ENCODE data around the gene ISCU. TPM values are rescaled to one million over a fixed set of nuclear protein-coding genes. Genes with fewer than 3 reads are reported as not detected.

Gene ISCU
- total RNA-seq, 2 donors from 2014 or later, result 241 to 261 TPM

DNA sequence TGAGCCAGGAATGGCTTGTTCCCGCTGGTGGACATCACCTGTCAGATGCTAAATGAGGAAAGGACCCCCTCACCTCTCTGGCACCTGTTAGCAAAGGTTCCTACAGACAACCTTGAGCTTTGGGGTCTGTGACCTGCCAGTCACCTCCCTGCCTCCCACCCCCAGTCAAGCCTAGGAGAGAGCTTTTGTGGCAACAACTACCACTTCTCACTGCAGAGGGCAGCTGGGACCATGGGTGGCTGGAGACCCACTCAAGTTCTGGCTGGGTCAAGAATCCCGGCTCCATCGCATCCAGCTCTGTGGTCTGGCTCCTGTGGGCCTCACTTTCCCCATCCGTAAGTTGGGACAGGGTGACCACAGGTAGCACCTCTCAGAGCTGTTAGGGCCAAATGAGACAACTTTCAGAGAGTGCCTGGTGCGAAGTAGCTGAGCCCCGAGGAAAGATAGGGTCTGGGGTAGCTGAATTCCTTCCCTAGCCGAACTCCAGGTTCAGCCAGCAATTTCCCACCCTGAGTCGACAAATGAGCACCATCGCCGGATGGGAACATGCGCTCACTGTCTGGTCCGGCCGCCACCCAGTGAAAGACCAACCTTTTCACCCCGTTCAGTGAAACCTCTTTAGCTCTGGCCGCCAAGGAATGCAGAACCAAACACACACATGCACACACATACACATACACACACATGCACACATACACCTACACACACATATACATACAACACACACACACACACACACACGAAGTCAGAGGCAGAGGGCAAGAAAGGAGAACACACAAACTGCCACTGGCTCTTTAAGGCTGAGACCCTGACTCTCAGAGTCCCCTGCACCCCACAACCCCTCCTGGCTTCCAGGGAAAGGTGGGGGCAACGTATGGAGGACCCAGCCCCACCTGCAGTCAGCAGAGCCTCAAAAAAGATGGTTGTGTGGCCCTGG lies 33.6 kb downstream of the ISCU start:
- DNase-seq, result no peak
- intact Hi-C loops (cut with DNase I), result no loop called here
- ATAC-seq, result no peak

DNA sequence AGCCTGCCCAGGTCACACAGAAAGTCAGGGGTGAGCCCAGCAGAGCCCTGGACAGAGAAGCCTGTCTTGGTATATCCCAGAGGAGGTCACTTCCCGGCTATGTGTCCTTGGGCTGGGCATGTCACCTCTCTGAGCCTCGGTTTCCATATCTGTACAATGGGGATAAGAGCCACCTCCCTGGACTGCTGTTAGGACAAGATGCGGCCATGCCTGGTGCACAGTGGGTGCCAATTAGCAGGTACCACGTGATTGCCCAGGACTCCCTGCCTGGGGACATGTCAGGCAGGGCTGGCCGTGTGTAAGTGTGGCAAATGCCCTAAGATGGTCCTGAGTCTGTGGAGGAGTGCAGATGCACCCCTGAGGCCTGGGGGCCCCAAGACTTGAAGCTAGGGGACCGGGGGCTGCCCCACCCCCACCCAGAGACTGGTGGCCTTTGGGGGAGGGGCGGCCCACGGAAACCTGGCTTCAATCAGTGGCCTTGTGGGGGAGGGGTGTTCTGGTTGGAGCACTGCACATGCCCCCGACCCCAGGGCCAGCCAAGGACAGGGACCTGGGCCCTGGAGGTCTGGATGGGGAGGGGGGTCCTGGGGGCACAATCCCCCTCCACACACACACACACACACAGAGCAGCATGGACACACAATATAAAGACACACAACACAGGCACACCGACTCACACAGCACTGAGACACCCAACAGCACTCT lies 34.6 kb downstream of the ISCU start:
- intact Hi-C loops (cut with DNase I), result no loop called here
- DNase-seq (no peak), ATAC-seq (no peak)

DNA sequence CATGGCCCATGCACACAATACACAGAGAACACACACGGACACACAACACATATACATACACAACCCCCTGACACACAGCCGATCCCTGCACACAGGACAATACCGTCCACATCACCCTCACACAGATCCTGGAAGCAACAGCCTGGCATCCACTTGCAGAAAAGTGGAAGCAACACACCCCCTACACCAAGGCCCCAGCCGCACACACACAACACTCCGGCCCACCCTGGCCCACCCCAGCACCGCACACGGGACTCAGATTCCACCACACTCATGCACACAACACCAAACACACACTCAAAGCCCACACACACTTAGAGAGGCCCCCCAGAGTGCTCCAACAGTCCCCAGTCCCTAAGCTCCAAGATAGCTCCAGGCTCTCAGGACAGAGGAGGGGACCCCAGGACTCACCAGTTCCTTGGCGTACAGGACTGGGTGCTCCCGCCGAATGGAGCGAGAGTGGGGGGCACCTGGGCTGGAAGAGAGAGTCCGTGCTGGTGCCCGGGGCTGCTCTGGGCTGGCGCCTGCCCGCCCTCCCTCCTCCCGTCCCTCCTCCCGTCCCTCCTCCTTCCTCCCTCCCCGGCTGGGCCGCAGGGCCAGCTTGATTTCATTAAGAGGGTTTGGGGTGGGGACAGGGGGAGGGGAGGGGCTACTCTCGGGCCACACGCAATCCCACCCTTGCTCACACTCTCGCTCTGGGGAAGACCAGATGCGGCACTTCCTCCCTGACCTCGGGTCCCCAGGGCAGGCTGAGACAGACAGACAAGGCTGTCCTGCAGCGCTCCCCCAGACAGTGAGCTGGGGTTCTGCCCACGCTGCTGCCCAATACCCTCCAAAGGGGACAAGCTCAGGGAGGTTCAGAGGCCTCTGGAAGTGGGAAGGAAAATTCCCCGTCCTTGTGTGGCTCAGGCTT lies 35.4 kb downstream of the ISCU start, which contains the start of gene TMEM119:
TSS of gene TMEM119 (minus strand) at position 526 of the 913 bp plus-strand sequence. CDS start 5,701 bp downstream, outside the sequence.
- ATAC-seq, result peak; percentile 67 to 80
- peak; percentile 58 for DNase-seq
- intact Hi-C loops (cut with DNase I), result no loop called here

DNA sequence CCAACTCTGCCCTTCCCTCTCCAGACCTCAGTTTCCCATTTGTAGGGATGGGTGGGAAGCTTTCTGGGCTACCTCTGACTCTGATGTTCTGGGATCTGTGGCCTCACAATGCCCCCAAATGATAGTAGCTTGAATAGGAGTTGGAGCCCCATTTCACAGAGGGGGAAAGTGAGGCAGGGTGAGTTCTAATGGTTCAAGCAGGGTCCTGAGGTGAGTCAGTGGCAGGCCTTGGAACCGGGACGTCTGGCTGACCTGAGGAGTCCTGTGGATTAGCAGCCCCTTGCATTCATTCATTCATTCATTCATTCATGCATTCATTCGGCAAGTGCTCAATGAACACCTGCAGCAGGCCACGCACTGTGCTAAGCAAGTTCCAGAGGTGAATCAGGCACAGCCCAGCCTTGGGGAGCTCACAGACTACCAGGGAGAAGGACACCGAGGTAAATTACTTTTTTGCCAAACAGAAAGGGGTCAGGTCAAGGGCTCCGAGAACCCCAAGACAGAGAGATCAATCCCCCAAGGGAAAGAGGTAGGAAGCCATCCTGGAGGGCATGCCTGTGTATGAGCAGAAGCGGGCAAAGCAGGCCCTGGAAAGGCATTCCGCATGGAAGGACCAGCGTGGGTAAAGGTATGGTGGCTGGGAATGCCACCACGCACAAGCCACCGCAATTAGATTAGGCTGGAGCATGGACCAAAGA lies 36.3 kb downstream of the ISCU start:
- ATAC-seq (no peak), DNase-seq (no peak)
- intact Hi-C loops (cut with DNase I), result no loop called here

DNA sequence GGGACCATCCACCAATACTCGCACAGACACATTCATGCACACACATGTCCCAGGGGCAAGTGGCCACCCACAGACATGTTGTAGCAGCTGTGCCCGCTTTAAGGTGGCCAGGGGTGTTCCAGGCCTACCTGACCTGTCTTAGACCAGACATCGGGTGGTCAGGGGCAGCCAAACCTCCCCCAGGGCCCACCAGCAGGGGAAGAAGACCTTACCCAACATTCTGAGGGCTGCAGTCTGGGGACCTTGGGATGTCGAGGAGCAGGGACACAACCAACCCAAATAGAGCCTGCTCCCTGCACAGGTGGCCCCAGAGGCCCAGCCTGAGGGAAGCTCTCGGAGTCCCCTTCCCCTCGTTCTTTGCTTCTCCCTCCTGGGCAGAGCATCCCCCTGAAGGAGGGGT lies 37.1 kb downstream of the ISCU start:
- no peak for DNase-seq
- no peak for ATAC-seq
- intact Hi-C loops (cut with DNase I), result no loop called here

DNA sequence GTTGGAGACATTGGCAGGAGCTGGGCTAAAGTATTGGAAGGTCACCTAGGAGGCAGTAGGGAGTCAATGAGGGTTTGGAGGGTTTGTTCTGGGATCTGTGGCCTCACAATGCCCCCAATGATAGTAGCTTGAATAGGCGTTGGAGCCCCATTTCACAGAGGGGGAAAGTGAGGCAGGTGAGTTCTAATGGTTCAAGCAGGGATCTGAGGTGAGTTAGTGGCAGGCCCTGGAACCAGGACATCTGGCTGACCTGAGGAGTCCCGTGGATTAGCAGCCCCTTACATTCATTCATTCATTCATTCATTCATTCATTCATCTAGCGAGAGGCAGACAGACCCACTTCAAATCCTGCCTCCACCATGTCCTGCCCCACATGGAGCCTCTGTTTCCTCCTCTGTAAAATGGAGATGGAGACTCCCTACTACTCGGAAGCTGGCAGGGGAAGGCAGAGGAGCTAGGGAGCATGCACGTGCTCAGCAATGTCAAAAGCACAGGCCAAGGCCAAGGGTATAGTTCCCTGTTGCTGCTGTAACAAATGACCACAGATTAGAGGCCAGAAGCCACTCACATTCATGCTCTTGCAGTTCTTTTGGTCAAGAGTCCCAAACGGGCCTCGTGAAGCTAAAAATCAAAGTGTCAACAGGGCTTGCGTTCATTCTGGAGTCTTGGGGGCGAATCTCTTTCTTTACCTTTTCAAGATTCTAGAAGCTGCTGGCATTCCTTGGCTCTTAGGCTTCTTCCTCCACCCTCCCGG lies 37.7 kb downstream of the ISCU start:
- intact Hi-C loops (cut with DNase I), result no loop called here
- ATAC-seq, result no peak
- DNase-seq, result no peak

DNA sequence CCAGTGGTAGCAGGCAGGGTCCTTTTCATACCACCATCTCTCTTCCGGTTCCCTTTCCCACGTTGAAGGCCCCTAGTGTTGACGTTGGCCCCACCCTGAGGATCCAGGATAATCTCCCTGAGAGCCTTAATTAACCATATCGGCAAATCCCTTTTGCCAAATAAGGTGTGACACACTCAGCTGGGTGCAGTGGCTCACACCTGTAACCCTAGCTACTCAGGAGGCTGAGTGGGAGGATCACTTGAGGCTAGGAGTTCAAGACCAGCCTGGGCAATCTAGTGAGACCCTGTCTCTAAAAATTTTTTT lies 38.3 kb downstream of the ISCU start:
- ATAC-seq (no peak), DNase-seq (no peak)
- intact Hi-C loops (cut with DNase I), result no loop called here

DNA sequence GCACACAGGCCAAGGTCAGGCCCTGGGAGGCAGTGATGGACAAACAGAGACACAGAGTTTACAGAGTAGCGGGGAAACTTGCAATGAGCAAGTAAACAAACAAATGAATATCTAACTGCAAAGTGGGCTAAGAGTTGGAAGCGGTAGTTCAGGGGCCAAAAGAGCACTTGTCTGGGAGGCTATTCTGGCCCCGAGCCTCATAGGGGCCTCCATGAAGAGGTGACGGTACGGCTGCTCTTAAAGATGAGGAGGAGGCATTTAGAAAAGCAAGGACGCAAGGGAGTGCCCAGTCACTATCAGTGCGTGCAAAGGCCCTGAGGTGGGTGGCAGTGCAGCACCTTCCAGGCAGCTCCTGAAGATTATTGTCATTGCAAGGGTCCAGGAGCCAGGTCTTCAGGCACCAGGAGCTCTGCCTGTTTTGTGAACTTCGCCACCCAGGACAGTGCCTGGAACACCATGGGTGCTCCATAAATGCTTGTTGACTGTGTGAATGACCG lies 39.9 kb downstream of the ISCU start:
- intact Hi-C loops (cut with DNase I), result no loop called here
- DNase-seq, result no peak
- ATAC-seq, result no peak

DNA sequence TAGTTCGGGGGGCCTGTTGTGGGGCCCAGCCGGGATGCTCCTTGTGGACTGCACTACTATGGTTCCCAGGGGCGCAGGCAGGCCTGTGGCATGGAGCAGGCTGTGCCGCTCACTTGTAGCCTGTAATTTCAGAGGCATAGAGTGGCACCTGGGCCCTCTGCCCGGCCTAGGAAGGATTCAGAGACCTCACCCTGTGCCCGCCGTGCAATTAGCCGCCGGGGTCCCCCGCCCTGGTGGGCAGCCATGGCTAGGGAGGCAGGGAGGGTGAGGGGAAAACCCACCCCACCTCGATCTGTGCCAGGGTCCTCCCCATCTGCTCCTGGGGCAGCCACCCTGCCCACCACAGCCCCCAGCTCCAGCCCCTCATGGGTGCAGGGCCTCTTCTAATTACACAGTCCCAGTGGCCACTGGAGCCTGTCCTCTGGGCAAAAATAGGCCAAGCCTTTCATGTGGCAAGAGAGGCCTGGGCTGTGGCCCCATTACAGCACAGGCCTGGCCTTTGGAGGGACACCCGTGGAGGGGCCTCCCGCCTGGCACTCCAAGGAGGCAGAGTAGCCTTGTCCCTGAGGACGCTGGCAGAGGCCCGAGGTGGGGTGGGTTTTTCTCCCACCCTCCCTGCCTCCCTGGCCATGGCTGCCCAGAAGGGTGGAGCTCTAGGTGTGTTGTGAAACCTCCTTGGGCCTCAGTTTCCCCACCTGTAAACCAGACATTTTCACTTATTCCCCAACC lies 40.7 kb downstream of the ISCU start:
- ATAC-seq (no peak), DNase-seq (no peak)
- intact Hi-C loops (cut with DNase I), result no loop called here

DNA sequence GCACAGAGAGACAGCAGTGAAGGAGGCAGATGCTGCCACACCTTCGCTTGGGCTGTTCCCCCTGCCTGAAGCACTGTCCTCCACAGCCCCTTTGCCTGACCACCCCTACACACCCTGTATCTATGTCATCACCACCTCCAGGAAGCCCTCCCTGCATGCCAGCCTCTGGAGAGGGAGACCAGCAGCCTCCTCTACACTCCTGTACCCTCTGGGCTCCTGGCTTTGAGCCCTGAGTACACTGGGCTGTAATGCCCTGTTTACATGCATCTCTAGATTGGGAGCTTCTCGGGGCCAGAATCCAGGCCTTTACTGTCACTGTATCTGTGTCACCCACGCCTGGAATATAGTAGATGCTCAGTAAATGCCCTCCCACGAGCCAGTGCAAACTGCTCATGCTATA lies 41.3 kb downstream of the ISCU start:
- ATAC-seq (no peak), DNase-seq (no peak)
- intact Hi-C loops (cut with DNase I), result no loop called here

DNA sequence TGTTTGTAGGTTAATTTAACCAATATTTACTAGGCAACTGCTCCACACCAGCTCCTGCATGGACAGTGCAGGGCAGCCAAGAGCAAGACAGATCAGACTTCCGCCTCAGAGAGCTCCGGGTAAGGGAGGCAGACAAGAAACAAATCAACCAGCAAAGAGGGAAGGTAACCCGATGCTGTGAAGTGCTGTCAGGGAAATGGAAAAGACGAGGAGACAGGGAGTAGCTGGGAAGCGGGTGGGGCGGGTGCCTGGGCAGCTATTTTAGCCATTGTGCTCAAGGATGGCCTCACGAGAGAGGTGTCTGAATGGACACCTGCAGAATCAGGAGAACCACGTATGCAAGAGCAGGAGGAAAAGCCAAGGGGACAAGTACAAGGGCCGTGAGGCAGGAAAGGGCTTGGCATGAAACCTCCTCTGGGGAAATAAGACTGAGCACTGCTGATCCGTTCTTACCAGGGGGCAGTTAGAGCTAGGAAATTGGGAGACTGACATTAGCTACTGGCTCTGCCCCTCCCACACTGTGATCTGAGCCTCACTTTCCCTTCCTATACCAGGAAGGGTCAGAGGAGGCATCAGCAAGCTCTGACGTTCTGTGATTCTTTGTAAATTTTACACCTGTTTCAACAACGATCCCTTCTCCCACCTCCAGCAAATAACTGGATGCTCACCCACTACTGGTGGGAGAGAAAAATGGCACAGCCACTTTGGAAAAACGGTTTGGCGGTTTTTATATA lies 42.0 kb downstream of the ISCU start:
- ATAC-seq (no peak), DNase-seq (no peak)
- intact Hi-C loops (cut with DNase I), result no loop called here

DNA sequence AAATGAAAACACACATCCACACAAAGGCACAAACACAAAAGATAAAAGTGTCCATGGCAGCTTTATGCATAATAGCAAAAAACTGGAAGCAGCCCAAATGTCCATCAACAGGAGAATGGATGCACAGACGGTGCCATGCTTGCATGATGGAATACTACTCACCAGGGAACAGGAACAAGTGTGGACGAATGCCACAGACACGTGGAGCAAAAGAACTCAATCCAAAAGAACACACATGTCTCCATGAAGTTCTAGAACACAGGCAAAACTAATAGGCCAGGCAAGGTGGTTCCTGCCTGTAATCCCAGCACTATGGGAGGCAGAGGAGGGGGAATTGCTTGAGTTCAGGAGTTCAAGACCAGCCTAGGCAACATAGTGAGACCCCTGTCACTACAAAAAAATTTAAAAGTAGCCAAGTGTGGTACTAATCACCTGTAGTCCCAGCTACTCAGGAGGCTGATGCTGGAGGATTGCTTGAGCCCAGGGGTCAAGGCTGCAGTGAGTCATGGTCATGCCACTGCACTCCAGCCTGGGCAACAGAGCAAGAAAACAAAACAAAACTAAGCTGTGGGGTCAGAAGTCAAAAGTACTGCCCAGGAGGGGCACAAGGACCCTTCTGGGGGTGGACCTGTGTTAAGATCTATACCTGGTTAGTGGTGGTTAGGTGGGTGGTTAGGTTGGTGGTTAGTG lies 42.7 kb downstream of the ISCU start:
- intact Hi-C loops (cut with DNase I), result no loop called here
- no peak for ATAC-seq
- no peak for DNase-seq

DNA sequence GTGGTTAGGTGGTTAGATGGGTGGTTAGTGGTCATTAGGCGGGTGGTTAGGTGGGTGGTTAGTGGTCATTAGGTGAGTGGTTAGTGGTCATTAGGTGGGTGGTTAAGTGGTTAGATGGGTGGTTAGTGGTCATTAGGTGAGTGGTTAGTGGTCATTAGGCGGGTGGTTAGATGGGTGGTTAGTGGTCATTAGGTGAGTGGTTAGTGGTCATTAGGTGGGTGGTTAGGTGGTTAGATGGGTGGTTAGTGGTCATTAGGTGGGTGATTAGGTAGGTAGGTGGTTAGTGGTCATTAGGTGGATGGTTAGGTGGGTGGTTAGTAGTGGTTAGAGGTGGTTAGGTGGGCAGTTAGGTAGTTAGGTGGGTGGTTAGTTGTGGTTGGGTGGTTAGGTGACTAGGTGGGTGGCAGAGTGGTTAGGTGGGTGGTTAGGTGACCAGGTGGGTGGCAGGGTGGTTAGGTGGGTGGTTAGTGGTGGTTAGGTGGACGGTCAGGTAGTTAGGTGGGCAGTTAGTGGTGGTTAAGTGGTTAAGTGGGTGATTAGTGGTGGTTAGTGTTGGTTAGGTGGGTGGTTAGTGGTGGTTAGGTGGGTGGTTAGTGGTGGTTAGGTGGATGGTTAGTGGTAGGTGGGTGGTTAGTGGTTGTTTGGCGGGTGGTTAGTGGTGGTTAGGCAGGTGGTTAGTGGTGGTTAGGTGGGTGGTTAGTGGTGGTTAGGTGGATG lies 43.5 kb downstream of the ISCU start:
- DNase-seq (no peak), ATAC-seq (no peak)
- intact Hi-C loops (cut with DNase I), result no loop called here

DNA sequence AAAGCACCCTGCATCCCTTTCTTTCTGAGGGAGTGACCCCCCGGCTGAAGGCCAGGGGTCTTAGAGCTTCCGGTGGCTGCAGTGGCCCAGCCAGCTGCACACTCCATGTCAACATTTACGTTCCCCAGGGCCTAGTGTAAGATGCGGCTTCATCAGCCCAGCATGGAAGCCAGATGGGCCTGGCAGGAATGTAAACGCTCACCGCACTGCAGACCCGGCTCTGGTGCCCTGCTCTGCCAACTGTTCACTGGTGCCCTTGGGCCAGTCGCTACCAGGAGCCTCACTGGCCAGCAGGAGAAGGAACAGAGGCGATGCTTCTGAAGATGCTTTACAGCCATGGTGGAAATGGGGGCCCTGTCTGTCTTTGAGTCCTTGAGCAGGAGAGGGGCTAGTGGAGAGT lies 44.1 kb downstream of the ISCU start:
- intact Hi-C loops (cut with DNase I), result no loop called here
- no peak for ATAC-seq
- DNase-seq, result no peak

DNA sequence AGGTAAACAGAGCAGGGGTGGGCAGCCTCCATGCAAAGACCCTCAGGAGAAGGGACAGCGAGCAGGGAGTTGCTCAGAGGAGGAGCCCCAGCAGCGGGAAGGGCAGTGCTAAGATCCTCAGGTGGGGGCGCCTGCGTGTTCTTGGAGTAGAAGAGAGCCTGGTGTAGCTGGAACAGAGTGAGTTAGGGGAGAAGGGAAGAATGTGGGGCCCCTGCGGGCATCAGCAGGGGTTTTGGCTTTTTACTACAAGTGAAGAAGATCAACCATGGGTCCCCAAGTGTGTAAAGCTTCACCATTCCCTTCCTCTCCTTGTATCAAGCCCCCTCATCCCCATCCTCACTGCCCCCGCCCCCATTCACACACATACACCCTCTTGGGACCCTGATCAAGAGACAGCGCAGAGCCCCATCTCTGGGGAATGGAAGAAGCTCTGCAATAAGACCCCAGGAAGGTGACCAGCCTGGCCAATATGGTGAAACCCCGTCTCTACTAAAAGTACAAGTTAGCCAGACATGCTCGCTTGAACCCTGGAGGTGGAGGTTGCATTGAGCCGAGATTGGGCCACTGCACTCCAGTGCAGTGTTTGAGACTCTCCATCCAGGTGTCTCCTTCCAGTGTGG lies 45.7 kb downstream of the ISCU start:
- DNase-seq (no peak), ATAC-seq (no peak)
- intact Hi-C loops (cut with DNase I), result no loop called here
